Prostate gland (tissue), 2 donors: ENCODE data around the gene SLCO4A1.

Experiments
- CTCF ChIP-seq, 4 experiments: fragments of 200-600 bp in 2 of 4; fragments of 450-650 bp in 2 of 4; sonication (generic) in 2 of 4; IDR thresholded peaks; 1 replicate in 3 of 4; 2 replicates in 1 of 4; pipeline ENCODE4 v1.5.1; 2016 to 2019; ENCODE audit warnings: antibody characterized with exemption in 4 of 4, mild to moderate bottlenecking in 2 of 4, moderate library complexity in 2 of 4
- POLR2A ChIP-seq: fragments of 450-650 bp; IDR thresholded peaks from one replicate; pipeline ENCODE4 v1.6.1; 2016; ENCODE audit warnings: antibody characterized with exemption, mild to moderate bottlenecking

GRCh38 chr20:62638679-62639406 is 3.5 kb upstream of the SLCO4A1 start:
- no peak for TF ChIP-seq POLR2A
- TF ChIP-seq CTCF (IDR thresholded peaks at IDR 0.05): no peak
